ENCODE data around the gene EEF1E1. TPM values are rescaled to one million over a fixed set of nuclear protein-coding genes. Genes with fewer than 3 reads are reported as not detected.

EEF1E1 gene
- total and polyA plus RNA-seq, 2 donors, result 21.6 to 28.2 TPM

- Histone ChIP-seq H3K27ac (ENCODE audit: low read depth) (no peak overlapping the region), H3K4me3 (ENCODE audit: low read depth, low read length) (no peak overlapping the region), H3K36me3 (ENCODE audit: insufficient read depth) (no peaks in the 10 kb centered on the region), H3K4me1 (ENCODE audit: insufficient read depth) (no peaks in the 10 kb centered on the region)
- DNase-seq (ENCODE audit: extremely low spot score), result no peak
- 93% methylated on average over 5 of the region's 5 CpGs for WGBS
Observed at GRCh38 chr6:8030920-8031319, 71.4 kb downstream of the EEF1E1 start.

Other genes with a start within 250 kb of the EEF1E1 start
- 235 TPM for gene TXNDC5, start 191.8 kb downstream of the EEF1E1 start, total RNA-seq
- gene TXNDC5, start 191.8 kb downstream of the EEF1E1 start, polyA plus RNA-seq, result 76.5 TPM
- gene BLOC1S5, start 38.2 kb downstream of the EEF1E1 start, total RNA-seq, result 33.7 TPM
- gene BLOC1S5, start 38.2 kb downstream of the EEF1E1 start, polyA plus RNA-seq, result 6.3 TPM

Data from urinary bladder (tissue), 4 donors.